Amygdala (tissue), 56 donors: ENCODE data around the gene NOTUM.
A peak's percentile ranks its signal among the peaks of the same experiment; 100 is the strongest.

Source experiments
- DNase-seq, 56 donors: peaks; one replicate each; lab custom pipeline; 2025; lab: John Stamatoyannopoulos, UW

The NOTUM gene

DNA sequence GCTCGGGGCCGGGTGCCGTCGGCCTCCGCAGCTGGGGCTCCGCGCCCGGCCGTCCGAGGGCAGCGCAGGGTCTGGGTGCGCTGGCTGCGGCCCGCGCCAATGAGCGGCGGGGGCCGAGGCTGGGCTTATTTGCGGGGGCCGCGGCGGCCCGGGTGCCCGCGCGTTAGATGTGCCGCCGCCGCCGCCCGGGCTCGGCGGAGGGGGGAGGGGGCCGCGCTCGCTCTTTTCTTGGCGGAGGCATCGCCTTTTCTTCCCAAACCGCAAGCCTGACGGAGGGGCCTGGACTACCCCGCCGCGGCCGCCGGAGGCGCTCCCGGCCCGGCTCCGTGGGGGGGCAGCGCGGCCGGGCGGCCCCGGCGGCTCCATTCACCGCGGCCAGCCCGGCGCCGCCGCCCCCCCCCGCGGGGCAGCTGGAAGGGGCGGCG lies at the start of gene NOTUM:
Gene NOTUM (minus strand): TSS at position 101 of the 425 bp plus-strand sequence. CDS start 278 bp downstream, outside the sequence.
- DNase-seq: peak in 2 of 56 donors; percentile 15 to 18

DNA sequence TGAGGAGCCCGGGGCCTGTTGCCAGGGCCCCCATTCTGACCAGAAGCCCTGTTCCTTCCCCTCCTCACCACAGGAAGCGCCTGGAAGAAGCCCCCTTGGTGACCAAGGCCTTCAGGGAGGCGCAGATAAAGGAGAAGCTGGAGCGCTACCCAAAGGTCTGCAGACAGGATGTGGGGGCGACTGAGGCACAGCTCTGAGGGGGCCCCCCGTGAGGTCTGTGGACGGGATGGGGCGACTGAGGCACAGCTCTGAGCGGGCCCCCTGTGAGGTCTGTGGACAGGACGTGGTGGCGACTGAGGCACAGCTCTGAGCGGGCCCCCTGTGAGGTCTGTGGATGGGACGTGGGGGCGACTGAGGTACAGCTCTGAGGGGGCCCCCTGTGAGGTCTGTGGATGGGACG lies 48.4 kb upstream of the NOTUM start:
- no peak for DNase-seq

DNA sequence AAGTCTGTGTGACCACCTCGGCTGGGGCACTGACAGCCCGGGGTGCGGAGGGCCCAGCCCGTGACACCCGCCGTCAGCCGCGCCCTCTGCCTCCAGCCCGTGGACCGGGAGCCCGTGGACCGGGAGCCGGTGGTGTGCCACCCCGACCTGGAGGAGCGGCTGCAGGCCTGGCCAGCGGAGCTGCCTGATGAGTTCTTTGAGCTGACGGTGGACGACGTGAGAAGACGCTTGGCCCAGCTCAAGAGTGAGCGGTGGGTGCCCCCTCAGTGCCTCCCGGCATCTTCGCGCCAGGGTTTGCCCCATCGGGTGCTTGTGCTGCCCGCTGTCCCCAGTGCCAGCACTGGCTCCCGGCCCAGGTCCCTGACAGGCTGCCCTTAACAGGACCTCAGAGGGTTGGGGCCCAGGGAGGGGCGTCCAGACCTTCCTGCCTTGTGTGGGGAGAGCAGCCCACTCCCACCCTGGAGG lies 48.0 kb upstream of the NOTUM start:
- peak in 3 of 56 donors; percentile 11 to 25 (median 23) for DNase-seq

DNA sequence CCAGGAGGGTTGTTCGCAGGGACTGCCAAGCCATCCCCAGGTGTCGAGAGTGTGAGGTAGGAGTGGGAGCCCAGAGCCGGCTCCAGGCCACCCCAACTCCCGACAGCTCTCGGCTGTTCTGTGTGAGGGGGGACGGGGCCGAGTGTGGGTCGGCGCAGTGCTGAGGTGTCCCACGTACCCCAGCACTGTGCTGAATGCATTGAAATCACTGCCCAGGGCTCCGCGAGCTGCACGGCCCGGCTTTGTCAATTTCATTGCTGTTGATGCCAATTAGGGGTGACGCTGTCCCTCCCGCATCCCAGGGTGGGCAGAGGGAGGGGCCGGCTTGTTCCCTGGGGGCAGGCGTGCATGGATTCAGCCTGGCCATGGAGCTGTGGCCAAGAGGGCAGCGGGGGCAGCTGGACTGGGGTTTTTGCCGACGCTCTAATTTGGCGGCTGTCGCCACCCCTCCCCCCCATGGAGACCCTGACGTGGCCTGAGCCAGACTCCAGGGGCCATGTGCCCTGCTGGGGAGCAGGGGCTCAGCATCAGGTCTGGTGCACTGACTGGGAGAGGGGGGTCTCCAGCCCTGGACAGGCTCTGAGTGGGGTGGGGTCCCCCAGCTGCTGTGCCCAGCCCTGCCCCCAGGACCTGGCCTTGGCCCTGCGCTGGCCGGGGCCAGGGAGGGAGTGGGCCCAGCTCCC lies 47.4 kb upstream of the NOTUM start:
- DNase-seq: no peak

DNA sequence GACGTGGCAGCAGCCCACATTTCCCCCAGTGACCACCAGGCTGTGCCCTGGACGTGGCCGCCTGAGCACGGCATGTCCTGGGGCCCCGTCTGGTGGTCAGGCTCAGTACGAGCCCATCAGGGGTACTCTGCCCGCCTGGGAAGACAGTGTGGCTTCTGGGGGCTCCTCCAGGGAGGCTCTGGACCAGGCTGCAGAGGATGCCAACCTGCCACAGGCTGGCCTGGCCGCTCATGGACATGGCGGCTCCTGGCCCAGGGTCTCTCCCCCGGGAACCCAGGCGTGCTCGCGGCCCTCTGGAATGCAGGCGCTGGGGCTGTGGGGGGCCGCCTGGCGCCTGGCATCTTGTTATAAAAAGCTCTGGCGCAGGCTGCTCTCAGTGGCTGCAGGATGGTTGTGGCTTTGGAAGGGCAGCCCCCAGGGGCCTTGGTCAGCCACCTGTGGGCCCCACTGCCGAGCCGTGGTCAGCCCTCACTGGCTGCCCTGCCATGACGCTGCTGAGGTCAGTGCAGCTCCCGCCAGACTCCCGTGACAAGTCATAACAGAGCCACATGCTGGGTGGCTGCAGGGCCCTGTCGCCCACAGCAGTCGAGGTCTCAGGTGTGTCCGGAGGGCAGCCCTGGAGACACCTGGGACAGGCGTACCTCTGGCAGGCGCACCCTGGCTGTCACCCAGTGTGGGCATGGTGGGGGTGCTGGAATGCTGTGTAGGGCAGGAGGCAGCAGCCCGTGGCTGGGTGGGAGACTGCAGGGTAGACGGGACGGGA lies 46.7 kb upstream of the NOTUM start:
- DNase-seq: peak in 3 of 56 donors; percentile 11 to 47 (median 26)

DNA sequence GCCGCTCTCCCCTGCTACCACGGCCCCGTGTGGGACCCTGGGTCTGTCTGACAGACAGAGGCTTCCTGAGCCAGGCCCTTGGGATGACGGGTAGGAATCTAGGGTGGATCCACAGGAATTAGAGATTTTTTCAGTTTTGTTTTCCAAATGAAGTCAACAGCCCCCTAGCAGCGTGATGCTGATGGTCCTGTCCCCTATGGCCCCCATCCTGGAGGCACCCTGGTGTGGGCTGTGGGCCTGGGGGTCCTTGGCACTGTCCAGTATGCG lies 46.2 kb upstream of the NOTUM start:
- DNase-seq: no peak

DNA sequence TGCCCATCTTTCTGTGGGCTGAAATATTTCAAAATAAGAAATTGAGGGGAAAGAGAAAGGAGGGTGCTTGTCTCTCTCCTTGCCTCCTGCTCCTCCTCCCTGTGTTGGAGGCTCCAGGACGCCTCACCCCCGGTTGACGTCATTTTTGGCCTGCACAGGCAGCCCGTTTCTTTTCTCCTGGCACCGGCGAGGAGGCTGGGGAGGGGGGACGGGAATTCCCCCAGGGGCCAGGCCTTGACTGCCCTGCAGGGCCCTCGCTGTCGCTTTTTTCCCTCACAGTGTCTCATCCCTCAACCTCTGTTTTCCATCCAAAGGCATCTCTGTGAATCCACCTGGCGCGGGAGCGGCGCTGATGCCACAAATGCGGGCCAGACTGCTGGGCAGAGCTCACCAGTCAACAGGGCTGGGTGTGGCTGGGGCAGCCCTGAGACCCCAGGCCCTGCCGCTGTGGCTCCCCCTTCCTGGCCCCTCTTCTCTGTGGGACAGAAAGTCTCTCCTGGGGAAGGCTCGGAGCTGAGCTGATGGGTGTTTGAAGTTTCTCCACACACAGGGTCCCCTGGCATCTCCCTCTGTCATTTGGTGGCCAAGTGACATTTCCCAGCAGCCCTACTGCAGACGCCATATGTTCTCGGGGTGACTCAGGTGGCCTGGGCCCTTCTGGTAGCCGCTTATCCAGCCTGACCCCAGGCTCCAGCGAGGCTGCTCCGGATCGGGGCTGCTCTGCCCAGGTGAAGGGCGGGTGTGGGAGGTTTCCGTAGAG lies 45.7 kb upstream of the NOTUM start:
- DNase-seq: peak in 30 of 56 donors; percentile 7 to 67 (median 40)

DNA sequence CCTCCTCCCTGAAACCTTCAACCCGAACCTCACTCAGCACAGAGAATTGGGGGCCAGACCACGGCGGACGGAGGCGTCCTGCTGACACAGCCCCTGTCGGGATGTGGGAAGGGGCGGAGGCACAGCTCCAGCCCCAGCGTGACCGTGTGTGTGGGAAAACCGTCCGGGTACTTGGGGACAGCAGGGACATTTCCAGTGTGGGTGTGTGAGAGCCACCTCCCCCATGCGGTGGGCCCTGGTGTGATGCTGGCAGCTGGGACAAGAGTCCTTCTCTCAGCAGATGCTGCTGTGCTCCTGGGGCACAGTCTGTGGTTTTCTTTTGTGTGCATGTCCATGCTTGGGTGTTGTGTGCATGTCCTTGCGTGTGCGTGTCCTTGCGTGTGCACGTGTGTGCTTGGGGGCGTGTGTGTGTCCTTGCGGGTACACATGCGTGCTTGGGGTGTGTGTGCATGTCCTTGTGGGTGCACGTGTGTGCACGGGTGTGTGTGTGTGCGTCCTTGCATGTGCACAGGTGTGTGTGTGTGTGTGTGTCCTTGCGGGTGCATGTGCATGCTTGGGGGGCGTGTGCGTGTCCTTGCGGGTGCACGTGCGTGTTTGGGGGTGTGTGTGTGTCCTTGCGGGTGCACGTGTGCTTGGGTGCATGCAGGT lies 44.8 kb upstream of the NOTUM start:
- DNase-seq: no peak

DNA sequence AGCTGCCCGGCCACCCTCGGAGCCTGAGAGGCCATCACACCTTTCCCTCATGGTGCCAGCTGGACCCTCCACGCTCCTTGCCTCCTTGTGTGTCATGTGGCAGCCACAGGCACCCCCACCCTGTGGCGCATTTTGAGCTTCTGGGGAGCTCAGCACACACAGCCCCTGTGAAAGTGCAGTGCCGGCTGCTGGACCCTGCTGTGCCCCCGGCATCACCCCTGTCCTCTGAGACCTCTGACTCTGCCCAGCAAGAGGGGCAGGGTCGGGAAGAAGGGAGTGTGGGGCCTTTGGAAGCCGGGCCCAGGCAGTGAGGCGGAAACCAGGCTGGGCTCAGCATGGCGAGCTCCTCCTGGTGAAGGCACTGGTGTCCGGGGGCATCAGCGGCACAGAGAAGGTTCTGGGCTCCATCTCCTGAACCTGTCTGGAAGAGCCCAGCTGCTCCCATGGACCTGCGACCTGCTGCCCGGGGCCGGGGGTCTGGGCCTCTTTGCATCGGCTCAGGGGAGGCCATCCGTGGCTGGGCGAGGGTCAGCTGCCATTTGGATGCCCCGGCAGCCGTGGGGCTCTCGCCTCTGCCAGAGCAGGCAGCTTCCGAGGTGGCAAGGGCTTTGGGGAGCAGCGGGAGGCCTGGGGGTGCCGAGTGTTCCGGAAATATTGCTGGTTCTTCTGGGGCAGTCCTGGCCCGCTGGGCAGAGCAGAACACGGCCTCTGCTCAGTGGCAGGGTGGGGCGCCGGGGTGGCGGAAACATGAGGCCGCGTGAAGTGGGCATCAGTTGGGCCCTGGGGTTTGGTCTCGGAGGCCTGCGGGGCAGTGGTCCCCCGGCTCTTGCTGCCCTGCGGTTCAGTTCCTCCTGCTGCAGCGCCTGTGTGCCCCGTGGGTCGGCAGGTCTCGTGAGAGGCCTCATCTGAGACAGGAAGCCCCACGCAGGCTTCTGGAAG lies 43.8 kb upstream of the NOTUM start:
- no peak for DNase-seq

DNA sequence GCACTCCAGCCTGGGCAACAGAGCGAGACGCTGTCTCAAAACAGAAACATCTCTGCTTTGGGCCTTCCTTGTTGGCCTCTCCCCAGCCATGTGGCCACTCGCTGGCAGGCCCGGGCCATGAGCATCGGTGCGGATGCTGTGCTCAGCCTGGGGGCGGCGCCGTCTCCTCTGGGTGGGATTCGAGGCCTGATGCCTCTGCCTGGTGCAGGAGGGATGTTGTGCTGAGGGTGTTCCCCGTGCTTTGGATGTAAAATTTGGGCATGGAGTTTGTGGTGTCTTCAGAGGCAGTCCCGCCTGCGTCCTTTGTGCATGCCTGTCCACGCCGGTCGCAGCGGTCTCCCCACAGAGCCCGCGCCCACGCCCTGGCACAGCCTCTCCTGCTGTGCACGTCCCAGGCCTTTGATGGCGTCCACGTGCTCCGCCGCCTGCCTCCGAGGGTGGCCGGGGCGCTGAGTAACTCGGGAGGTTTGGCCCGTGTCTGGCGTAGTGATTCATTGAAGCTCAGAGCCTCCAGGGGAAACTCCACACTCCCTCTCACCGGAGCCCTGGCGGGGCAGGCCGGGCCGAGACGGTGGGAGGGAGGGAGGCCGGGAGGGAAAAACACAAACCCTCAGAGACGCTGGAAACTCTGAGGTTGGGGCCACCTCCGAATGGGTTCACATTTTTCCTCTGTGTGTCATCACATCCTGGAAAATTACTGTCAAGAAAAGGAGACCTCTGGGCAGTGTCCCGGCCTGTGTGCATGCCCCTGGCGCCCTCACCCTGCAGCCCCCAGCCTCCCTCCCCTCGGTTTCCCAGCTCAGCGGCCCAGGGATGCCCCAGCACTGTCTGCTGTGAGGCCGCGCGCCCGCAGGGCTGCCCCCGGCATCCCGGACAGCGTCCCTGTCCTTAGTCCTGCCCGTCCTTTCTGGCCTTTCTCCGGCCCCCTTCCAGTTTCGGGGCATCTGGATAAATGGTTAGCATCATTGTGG lies 42.7 kb upstream of the NOTUM start:
- DNase-seq: peak in 1 of 56 donors; percentile 24

DNA sequence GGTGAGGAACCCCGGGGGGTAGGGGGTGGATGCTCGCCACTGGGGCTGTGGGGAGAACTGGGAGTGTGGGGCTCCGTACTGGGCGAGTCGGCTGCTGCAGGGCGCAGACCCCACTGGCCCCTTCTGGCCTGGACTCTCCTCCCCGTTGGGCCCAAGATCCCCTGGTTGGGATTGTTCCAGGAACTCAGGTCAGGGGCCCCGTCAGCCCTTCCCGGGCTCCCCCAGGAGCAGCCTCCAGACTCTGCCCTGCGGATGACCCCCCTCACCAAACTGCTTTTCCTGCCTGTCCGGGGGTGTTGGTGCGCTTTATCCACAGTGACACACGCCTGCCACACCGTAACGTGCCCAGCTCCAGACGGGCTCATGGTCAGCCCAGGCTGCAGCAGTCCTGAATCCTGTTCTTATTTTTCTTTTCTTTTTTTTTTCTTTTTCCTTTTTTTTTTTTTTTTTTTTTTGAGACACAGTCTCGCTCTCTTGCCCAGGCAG lies 40.6 kb upstream of the NOTUM start:
- DNase-seq: no peak

DNA sequence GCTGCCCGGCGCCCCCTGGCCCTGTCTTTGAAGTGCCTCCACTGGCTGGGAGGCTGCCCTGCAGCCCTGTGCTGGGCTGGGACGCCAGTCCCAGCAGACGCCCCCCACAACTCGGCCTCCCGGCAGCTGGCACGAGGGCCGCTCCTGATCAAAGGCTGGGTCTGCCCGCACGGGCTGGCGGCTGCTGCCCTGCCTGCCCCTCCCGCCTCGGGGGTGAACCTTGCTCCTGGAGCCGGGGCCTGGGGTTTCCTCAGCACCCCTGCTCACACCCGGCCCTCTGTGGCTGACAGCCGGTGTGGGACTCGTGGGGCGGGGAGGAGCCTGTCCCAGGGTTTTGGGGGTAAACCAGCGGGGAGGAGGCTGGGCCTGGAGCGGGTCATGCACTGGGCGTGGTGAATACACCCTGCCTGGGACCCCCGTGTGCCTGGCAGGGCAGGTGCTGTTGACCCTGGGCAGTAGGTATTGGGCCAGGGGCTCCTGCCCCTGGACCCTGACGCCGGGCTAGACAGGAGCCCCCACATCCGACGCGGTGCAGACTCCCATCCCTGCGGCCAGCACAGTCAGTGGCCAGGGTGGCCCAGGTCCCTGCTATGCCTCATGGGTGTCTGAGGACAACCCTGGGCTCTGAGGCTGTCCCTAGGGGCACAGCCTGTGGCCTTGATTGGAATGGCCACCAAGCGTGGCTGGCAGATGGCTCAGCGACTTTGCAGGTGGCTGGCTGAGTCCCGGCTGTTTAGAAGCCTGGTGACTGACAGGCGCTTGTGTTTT lies 40.0 kb upstream of the NOTUM start:
- DNase-seq: no peak

DNA sequence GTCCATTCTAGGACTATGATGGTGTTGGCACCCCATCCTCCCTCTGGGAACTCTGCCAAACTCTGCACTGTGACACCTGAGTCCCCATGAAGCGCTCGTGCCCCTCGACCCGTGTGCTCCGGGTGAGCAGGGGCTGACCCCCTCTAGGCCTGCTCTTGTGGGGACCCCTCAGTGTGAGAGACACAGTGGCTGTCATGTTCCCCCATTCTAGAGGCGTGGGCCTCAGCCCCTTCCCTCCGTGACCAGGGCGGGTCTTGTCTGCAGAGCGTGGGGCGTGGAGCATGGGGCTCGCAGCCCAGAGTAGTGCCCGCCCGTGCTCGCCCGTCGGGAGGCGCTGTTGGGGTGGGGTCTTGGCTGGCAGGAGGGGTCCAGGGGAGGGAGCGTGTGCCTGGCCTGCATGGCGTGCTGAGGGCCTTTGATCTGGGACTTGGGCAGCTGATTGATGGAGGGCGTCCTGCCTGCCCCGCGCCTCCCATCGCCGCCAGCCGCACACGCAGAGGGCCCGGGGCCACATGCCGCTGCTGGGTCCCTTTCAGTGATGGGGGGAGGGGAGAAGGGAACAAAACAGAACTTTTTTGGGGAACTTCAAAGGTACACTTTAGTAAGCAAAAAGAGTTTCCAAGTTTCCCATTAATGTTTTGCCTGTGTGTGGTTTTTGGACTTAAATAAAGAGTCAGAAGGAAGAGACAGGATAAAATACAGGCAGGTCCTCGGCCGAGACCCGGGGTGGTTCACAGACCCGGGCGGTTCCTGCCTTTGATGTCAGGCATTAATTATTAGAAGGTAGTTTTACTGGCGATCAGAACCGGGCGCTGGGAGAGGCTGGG lies 39.2 kb upstream of the NOTUM start:
- DNase-seq: no peak

DNA sequence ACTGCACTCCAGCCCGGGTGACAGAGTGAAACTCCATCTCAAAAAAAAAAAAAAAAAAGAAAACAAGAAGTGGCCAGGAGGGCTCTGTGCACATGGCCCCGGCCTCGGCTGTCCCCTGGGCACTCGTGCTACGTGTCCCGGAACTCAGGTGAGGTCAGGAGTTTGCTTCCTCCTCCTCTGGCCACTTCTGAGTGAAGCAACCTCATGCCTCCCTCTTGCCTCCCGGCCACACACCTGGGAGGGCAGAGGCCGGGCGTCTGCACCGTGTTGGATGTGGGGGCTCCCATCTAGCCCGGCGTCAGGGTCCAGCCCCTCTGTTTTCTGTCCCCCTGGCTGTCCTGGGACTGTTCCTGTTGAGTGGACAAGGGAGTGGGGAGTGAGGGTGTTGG lies 38.6 kb upstream of the NOTUM start:
- no peak for DNase-seq

DNA sequence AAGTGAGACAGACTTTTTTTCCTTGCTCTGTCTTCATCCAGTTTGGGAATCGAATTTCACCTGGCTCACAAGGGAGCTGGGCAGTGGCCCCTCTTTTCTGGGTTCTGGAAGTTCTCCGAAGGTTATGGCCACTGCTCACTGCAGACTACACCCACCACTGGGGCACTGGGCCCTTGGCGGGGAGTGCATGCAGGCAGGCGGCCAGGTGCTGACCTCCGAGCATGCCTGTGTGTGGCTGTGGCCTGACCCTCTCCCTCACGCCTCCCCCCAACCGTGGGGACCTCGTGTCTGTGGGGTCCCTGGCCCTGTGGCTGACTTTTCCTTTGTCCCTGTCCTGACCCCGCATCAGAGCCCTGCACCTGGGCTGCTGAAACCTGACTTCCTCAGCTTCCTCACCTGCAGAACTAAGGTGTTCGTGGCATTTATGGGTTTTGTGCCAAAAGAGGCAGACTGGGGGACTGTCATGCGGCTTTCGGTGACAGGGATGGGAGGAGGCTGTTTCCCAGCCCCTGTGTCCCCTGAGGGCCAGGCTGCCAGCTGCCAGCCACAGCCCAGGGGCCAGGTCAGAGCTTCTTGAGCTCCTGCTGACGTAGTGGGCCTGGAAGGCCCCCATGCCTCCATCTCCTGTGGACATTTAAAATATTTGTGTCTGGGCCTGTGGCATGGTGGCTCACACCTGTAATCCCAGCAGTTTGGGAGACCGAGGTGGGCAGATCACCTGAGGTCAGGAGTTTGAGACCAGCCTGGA lies 37.9 kb upstream of the NOTUM start:
- no peak for DNase-seq

DNA sequence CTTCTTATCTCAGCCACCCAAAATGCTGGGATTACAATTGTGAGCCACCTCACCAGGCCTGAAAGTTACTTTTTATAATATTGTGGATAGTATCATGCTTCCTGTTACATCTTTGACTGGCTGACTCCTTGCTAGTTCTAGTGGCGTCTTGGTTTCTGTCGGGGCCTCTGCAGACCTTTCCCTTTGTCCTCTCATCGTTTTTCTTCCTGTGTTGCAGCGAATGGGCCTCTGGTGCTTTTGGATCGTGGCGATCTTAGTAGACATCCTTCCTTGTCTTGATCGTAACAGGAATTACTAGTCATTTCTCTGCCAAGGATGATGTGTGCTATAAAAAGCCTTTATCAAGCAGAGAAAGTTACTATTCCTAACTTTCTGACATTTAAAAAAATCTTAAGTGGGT lies 37.2 kb upstream of the NOTUM start:
- no peak for DNase-seq
